SIG-M5 (cell line): ENCODE measurements around the gene MYOC.
"Not testable (repeated sequence)": the region's sequence is repeated elsewhere in the genome, so short reads cannot be mapped to it uniquely, and the experiment has no call there.

Source experiments
- DNase-seq: peaks from one replicate; lab custom pipeline; 2025; lab: John Stamatoyannopoulos, UW

The MYOC gene

GRCh38 chr1:171646249-171646560 lies 6.3 kb downstream of the MYOC start:
- no peak for DNase-seq

GRCh38 chr1:171645553-171646248 lies 6.8 kb downstream of the MYOC start:
- DNase-seq: no peak

- peak; percentile 30 for DNase-seq
Measured at GRCh38 chr1:171644805-171645483, 7.5 kb downstream of the MYOC start.

DNA sequence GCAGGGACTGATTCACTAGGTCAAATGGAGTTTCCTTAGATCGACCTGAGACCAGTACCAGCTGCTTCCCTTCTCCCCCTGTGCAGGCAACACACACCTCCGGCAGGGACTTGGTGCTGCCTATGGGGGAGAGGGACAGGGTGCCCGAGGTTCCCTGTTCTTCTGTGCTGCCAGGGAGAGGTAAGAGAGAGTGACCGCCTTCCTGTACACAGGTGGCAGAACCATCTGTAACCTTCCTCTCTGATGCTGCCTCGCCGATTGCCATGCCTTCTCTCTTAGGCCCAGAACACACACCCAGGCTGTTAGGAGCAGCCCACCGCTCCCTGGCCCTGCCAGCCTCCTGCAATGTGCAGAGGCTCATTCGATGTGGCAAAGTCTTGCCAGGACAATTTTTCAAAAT lies 9.3 kb downstream of the MYOC start:
- DNase-seq: no peak

- DNase-seq: no peak
Measured at GRCh38 chr1:171642197-171642596, 10.3 kb downstream of the MYOC start.

GRCh38 chr1:171641076-171641864 lies 11.2 kb downstream of the MYOC start:
- no peak for DNase-seq

- DNase-seq: no peak
Measured at GRCh38 chr1:171640225-171640624, 12.3 kb downstream of the MYOC start.

DNA sequence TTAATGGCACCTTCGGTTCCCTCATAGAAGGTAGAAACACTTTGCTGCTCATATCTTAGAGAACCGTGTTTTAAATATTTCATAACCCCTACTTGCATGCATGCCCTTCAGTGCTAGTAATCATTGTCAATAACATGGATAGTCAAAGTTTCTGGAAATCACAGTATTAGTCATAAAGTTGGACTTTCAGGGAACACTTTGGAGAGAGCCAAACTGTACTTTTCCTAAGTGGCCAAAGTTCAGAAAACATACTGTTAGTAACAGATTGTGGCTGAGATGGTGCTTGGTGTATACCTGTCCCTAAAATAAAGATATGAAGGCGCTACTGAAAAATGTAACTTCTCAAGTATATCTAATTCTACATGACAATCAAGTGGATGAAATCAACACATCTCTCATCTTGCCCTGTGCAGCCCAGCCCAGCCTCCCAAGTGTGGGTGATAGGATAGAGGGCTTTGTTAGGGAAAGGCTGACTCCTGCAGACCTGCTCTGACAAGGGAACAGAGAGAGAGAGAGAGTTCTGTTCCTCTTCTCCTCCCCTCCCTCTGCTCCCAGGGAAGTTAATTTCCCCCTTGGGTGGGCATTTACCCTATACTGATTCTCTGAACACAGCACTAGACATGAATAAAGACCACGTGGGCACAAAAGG lies 14.4 kb downstream of the MYOC start:
- DNase-seq: no peak

- no peak for DNase-seq
Measured at GRCh38 chr1:171636141-171636540, 16.3 kb downstream of the MYOC start.

GRCh38 chr1:171635661-171636060 lies 16.8 kb downstream of the MYOC start:
- no peak for DNase-seq

GRCh38 chr1:171628225-171628624 lies 24.3 kb downstream of the MYOC start:
- no peak for DNase-seq

GRCh38 chr1:171627020-171627419 lies 25.5 kb downstream of the MYOC start:
- no peak for DNase-seq

DNA sequence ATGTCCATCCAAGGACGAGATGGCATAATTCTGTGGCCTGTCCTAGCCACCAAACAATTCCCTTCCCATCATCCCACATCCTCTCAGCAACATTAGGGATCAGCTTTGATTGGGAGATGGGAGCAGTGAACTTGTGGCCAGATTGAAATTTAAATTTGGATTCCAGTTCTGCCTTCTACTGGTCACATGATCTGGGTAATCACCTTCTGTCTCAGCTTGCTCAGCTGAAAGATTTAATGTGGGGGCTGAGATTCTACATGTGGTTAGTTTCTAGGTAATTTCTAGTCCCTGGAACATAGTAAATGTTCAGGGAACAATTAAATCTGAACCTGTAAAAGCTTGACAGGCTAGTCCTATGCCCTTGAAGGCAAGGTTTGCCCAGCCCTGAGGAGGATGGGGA lies 27.3 kb downstream of the MYOC start:
- DNase-seq: no peak

DNA sequence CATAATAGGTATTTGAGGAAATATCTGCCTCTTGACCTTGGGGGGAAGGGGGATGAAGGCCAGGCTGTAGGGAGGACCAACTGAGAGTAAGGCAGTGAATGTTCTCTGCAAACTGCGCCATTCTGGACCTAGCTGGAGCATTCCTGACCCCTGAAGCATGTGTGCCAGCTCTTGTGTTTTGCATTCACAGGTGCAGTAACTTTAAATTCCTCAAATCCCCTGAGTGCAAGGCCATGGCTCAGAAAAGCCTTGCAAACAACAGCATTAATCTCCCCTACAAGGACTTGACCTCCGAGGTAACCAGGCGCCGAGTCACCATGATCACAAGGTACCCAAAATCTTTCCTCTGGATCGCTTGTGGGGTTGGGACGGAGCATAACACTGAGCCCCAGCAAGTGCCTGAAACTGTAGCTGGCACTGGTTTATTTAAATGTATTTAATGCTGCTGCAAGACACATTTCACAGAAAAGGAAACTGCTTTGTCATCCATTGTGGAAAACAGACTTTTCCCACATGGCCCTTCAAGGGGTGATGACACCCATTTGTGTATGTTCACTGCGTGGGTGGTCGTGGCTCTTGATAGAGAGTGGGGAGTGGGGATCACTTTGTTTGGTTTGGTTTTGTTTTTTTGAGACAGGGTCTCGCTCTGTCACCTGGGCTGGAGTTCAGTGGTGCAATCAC lies 28.7 kb downstream of the MYOC start:
- no peak for DNase-seq

GRCh38 chr1:171622152-171622462 lies 30.4 kb downstream of the MYOC start, which contains the start of gene MYOCOS:
Gene MYOCOS (plus strand): TSS chr1:171622243. CDS start chr1:171623884, 1,641 bp downstream.
- DNase-seq: no peak

GRCh38 chr1:171616586-171616985 lies 35.9 kb downstream of the MYOC start:
- DNase-seq: no peak

DNA sequence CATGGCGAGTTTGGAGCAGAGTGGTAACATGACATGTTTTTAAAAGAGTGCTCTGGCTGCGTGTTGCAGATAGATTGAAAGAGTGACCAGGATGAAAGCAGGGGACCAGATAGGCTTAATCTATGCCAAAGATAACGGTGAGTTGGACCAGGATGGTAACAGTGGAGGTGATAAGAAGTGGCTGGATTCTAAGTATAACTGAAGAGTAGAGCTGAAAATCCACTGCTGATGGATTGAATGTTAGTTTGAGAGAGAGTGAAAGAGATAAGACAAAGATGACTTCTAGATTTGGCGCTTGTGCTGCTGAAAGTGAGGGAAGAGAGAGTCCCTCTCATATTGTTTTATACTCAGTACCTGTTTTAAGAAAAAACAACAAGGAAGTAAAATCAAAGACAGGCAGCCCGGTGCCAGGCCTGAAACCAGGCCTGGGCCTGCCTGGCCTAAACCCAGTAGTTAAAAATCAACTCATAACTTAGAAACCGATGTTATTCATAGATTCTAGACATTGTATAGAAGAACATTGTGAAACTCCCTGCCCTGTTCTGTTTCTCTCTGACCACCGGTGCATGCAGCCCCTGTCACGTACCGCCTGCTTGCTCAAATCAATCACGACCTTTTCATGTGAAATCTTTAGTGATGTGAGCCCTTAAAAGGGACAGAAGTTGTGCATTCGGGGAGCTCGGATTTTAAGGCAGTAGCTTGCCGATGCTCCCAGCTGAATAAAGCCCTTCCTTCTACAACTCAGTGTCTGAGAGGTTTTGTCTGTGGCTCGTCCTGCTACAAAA lies 37.2 kb downstream of the MYOC start:
- DNase-seq: not testable (repeated sequence)

- DNase-seq: no peak
Measured at GRCh38 chr1:171613282-171613681, 39.2 kb downstream of the MYOC start.

DNA sequence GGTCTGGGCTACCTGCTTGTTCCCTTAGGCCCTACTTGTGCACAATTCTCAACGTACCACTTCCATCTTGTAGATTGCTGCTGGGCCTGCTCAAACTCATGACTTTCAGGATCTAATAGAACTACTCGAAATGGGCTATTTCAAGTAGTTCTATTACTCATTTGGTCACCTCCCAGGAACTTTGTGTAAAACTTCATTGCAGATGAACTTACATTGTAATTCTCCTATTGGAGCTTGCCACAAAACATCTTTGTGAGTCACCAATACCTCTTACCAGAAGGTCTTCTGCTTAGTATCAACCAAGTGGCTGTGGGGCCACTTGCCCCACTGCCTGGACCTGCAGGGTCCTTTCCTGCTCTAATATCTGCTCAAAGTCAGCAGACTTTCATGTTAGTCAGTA lies 41.2 kb downstream of the MYOC start:
- no peak for DNase-seq

- peak; percentile 39 for DNase-seq
Measured at GRCh38 chr1:171610385-171610784, 42.1 kb downstream of the MYOC start.

GRCh38 chr1:171606402-171606941 lies 46.0 kb downstream of the MYOC start:
- no peak for DNase-seq
